Type B pancreatic cell (in vitro differentiated cells): Measurements from ENCODE around the gene PPP1R9A. TPM values are rescaled to one million over a fixed set of nuclear protein-coding genes. Genes with fewer than 3 reads are reported as not detected.

Experiments
- DNase-seq: peaks from one replicate; pipeline ENCODE4 v3.0.0; 2021; ENCODE audit warnings: mixed read lengths; ENCODE audit not compliant: unreplicated experiment; ENCODE audit errors: extremely low spot score
- H3K27ac Mint-ChIP-seq: 2 replicates; pipeline ENCODE4 v1.8.0; 2021; ENCODE audit warnings: mild to moderate bottlenecking, mixed read lengths
- H3K27me3 Mint-ChIP-seq: 2 replicates; pipeline ENCODE4 v1.8.0; 2021; ENCODE audit warnings: mixed read lengths
- H3K36me3 Mint-ChIP-seq: 2 replicates; pipeline ENCODE4 v1.8.0; 2021; ENCODE audit warnings: mixed read lengths
- H3K4me1 Mint-ChIP-seq: one replicate; pipeline ENCODE4 v1.8.0; 2021; ENCODE audit warnings: mixed read lengths; ENCODE audit not compliant: unreplicated experiment
- H3K4me3 Mint-ChIP-seq: 2 replicates; pipeline ENCODE4 v1.8.0; 2021; ENCODE audit warnings: mild to moderate bottlenecking, mixed read lengths
- H3K9me3 Mint-ChIP-seq: 2 replicates; pipeline ENCODE4 v1.8.0; 2021; ENCODE audit warnings: mixed read lengths
- total RNA-seq: library from RNA; stranded (reverse); gene quantifications from 2 replicates; pipeline ENCODE4 v1.2.1, GENCODE V29; 2021; ENCODE audit warnings: low replicate concordance
- TF ChIP-seq, protein P1 (sequence below): fragments of 200-600 bp; sonication (generic); conservative IDR thresholded peaks from 2 replicates; pipeline ENCODE4 v1.5.0; 2021; ENCODE audit warnings: antibody characterized with exemption, mild to moderate bottlenecking

PPP1R9A gene
- total RNA-seq, 1 donor from 2014 or later: 21.3 TPM

GRCh38 chr7:95092324-95092723, 184.9 kb downstream of the PPP1R9A start:
- Mint-ChIP-seq H3K27me3 (no peaks in the 10 kb centered on the region), H3K36me3 (no peaks in the 10 kb centered on the region), H3K4me1 (peaks cover 28% of the 10 kb centered on the region), H3K27ac (no peak overlapping the region), H3K4me3 (no peak overlapping the region), H3K9me3 (no peaks in the 10 kb centered on the region)
- DNase-seq: no peak
- TF ChIP-seq, protein P1, sequence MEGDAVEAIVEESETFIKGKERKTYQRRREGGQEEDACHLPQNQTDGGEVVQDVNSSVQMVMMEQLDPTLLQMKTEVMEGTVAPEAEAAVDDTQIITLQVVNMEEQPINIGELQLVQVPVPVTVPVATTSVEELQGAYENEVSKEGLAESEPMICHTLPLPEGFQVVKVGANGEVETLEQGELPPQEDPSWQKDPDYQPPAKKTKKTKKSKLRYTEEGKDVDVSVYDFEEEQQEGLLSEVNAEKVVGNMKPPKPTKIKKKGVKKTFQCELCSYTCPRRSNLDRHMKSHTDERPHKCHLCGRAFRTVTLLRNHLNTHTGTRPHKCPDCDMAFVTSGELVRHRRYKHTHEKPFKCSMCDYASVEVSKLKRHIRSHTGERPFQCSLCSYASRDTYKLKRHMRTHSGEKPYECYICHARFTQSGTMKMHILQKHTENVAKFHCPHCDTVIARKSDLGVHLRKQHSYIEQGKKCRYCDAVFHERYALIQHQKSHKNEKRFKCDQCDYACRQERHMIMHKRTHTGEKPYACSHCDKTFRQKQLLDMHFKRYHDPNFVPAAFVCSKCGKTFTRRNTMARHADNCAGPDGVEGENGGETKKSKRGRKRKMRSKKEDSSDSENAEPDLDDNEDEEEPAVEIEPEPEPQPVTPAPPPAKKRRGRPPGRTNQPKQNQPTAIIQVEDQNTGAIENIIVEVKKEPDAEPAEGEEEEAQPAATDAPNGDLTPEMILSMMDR: no peak

GRCh38 chr7:95095259-95095965, 188.0 kb downstream of the PPP1R9A start:
- no peaks in the 10 kb centered on the region for H3K27me3 Mint-ChIP-seq
- peaks cover 10% of the 10 kb centered on the region for H3K36me3 Mint-ChIP-seq
- peaks cover 33% of the 10 kb centered on the region for H3K4me1 Mint-ChIP-seq
- no peak for DNase-seq
- TF ChIP-seq, protein P1: no peak
- no peaks in the 10 kb centered on the region for H3K9me3 Mint-ChIP-seq
- H3K4me3 Mint-ChIP-seq: no peak overlapping the region
- no peak overlapping the region for H3K27ac Mint-ChIP-seq

GRCh38 chr7:95095966-95096540, 188.7 kb downstream of the PPP1R9A start:
- Mint-ChIP-seq H3K4me1 (peaks cover 33% of the 10 kb centered on the region), H3K27ac (peak overlapping the region; percentile 85), H3K27me3 (no peaks in the 10 kb centered on the region), H3K4me3 (no peak overlapping the region), H3K36me3 (peaks cover 12% of the 10 kb centered on the region), H3K9me3 (peaks cover under 1% of the 10 kb centered on the region)
- TF ChIP-seq, protein P1: no peak
- DNase-seq: no peak

DNA sequence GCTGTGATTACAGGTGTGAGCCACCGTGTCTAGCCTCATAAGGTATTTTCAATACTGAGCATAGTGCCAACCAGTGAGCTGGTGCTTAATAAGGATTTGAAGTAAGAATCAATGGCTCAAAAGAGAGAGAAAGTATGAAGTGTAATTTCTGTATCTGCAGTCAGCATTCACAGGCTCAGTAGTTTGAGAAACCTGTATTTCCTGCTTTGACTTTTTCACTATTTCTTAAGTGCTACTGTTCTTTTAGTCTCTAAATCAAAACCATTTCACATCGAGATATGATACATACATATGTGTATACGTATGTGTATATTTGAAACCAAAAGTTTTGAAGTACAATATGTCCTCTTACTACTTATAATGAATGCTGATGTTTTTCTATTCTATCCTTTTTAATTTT, 189.9 kb downstream of the PPP1R9A start:
- TF ChIP-seq, protein P1: no peak
- Mint-ChIP-seq H3K27me3 (no peaks in the 10 kb centered on the region), H3K36me3 (peaks cover 12% of the 10 kb centered on the region), H3K4me3 (peak overlapping the region; percentile 31), H3K27ac (peak overlapping the region; percentile 85), H3K9me3 (peaks cover 3% of the 10 kb centered on the region), H3K4me1 (peaks cover 33% of the 10 kb centered on the region)
- no peak for DNase-seq

- DNase-seq: no peak
- Mint-ChIP-seq H3K27me3 (no peaks in the 10 kb centered on the region), H3K9me3 (peaks cover 7% of the 10 kb centered on the region), H3K4me1 (peaks cover 37% of the 10 kb centered on the region), H3K36me3 (peaks cover 12% of the 10 kb centered on the region), H3K4me3 (no peak overlapping the region), H3K27ac (peak overlapping the region; percentile 85)
- TF ChIP-seq, protein P1: no peak
Observed at GRCh38 chr7:95097851-95098250, 190.5 kb downstream of the PPP1R9A start.
